Measurements from ENCODE around the gene CDKN3.
"Not testable (repeated sequence)": the region's sequence is repeated elsewhere in the genome, so short reads cannot be mapped to it uniquely, and the experiment has no call there.

The CDKN3 gene

DNA sequence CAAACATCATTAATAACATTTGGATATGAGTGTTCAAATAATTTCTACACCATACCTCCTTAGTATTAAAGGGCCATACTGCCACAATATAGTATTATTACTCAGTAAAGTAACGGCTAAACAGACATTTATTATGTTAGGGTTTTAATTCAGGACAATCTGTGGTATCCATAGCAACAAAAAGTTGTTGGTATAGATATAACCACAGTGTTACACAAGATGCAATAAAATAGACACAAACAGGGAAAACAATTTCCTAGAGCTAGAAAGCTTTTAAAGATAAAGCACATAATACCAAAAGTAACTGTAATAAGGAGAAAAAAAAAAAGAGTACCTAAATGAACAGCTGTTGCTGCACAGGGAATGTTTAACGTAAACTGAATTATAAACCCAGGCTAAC lies 28.3 kb downstream of the CDKN3 start:
- no peak for DNase-seq

DNA sequence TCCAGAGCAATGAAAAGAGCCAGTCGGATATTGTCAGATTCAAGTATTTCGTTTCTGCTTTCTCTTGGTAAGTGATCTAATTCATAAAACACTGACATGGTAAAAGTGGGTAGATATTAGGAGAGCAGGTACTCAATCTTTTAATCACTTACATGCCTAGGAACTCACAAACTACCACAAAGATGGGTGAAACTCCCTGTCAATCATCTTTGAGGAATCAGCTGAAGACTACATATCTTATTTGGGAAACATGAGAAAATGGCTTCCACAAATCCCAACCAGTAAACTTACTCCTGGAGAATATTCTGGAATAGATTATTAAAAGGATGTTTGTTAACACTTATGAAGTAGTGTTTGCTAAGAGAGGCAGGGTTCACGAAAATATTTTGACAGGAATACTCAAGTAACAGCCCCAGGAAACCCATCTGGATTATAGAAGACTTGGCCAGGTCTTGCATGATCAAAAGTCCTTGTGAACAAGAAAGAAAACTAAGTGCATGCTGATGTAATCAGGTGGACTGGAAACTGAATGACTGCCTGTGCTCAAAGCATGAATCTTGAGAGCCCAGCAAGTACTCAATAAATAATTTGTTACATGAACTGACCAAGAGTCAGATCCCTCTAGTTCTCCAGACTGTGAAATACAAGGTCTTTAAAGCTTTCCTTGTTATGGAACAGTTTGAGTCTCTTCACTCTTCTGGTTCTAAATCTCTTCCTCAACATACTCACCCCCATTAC lies 28.9 kb downstream of the CDKN3 start:
- DNase-seq: no peak

DNA sequence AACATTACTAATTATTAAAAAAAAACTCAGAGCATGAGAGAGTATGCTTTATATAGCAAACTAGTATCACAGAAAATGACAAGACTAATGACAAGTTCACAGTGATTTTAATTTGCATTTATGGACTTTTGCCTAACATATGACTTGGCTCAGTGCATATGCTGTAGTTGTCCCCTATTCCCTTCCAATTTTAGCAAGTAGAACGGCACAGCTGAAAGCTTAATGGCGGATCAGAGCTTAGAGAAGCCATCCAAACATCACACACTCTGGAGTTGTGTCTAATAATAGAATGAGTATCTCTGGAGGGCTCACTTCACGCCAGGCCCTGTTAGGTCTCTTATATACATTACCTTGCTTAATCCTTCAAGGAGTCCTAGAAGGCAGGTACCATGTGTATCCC lies 31.1 kb downstream of the CDKN3 start:
- DNase-seq: no peak

DNA sequence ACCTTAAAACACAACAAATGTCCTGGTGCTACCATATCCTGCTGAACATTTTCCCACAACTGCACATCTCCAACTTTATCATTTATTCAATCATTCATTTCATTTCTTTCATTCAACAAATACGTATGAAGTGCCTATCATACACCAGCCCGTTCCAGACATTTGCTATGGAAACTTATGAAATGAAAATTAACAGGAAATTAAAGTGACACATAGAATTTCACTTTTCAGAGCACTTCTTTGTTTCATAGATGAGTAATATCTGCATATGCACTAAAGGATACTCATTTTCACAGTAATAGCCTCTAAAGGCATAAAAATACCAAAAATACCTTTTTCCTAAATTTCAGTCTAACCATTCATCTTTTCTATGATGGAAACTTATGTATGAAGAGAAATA lies 31.7 kb downstream of the CDKN3 start:
- no peak for DNase-seq

DNA sequence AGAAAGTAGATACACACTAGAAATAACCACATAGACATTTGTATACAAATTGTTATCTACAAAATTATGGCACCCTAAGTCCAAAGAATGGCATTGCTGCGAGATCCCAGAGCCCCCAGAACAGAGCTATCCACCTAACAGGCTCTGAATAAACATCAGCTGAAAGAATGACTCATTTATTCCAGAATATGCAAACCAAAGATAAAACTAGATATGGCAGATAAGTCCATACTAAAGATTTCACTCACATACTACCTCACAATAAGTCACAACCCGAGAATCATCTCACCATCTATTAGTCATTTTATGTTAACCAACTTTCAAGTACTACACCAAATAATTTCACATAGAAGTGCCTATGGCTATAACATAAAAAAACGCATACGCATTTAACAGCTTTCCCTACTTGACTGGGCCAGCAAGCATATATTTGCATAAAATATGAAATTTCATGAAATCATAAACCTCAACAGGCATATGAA lies 38.7 kb downstream of the CDKN3 start:
- DNase-seq: no peak

DNA sequence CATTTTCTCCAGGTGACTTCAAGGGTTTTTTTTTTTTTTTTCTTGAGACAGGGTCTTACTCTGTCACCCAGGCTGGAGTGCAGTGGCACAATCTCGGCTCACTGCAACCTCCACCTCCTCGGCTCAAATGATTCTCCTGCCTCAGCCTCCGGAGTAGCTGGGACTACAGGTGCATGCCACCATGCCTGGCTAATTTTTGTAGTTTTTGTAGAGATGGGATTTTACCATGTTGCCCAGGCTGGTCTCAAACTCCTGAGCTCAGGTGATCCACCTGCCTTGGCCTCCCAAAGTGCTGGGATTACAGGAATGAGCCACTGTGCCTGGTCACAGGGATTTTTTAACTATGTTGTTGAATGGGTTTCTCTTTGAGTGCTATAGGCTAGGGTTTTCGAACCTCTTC lies 41.1 kb downstream of the CDKN3 start:
- not testable (repeated sequence) for DNase-seq

DNA sequence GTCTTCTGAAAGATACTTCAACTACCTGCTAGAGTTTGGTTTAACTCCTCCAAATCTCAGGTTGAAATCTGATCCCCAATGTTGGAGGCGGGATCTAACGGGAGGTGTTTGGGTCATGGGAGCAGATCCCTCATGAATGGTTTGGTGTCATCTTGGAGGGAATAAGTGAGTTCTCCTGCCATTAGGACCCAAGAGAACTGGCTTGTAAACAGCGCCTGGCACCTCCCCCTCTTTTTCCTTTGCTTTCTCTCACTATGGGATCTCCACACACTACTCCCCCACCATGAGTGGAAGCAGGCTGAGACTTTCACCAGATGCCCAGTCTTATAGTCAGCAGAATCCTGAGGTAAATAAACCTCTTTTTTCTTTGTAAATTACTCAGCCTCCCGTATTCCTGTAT lies 41.9 kb downstream of the CDKN3 start:
- no peak for DNase-seq

DNA sequence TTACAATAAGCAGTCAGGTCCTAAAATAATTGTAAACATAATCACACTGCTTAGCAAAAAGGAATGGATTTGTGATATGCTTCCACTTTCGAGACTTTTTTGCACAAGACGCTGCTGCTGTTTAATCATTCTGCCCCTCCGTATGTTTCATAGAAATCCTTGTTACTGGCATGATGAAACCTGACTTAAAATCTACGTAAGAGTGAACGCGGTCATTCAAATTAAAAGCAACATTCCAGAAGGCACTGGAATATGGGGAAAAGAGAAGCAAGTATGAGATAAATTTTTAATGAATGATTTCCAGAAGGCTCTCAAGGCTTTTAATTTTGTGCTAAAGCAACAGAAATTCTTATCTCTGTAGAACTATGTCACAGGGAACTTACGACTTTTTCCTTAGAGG lies 43.2 kb downstream of the CDKN3 start:
- no peak for DNase-seq

DNA sequence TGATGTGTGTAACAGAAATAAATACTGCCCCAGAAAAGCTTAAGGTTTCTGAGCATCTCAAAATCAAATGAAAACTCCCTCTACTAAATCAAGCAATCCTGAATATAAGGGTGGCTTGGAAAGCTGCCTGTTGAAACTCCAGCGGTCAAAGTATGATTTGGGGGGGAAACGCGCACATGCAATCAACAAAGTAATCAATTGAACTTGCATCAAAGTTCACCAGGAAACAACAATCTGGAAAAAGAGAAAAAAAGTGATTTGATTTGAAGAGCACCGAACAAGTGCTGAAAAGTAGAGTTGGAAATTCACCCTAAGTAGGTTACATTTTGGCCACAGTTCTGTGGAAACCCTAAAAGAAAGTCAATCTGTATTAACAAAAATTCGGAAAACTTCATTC lies 43.7 kb downstream of the CDKN3 start:
- DNase-seq: no peak

DNA sequence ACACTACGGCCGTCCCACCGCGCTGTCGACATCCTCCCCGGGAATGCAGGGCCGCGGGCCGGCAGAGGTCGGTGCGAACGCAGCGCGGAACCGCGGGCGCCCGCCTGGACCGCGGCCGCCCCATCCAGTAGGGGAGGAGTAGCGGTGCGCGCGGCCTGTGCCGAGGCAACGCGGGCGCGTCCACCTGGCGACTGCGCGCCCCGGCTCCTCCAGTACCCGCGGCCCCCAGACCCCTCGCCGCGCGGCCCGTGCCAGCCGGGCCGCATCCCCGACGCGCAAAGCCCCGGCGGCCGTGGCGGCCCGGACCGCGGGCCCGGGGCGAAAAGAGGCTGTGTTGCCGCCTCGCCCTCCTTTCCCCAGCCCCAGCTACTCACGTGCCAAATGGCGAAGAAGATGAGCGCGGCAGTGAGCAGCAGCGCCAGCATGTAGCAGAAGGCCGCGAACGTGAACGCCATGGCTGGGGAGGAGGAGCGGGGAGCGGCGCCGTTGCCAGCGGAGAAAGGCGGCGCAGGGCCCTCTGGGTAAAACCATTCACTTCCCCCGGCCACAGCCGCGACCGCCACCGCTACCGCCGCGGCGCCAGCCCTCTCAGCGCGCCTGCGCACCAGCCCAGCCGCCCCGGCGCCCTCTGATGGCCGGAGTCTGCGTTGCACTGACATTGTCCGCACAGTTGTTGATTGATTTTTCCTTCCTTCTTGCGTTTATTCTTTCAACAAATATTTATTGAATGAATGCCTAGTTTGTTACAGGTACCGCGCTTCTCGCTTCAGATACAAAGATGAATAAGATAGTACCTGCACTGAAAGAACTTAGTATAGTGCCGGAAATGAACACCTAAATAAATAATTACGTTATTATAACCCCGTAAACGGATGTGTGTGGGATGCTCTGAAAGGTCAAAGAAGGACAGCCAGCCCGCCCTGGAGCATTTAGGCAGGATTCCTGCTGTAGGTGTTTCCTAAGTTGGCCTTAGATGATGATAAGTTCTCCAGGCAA lies 44.4 kb downstream of the CDKN3 start, which contains the start of gene CNIH1:
CNIH1 (minus strand) TSS at position 502 of the 996 bp plus-strand sequence; CDS start at position 455, 47 bp downstream.
- DNase-seq: peak; percentile 89

DNA sequence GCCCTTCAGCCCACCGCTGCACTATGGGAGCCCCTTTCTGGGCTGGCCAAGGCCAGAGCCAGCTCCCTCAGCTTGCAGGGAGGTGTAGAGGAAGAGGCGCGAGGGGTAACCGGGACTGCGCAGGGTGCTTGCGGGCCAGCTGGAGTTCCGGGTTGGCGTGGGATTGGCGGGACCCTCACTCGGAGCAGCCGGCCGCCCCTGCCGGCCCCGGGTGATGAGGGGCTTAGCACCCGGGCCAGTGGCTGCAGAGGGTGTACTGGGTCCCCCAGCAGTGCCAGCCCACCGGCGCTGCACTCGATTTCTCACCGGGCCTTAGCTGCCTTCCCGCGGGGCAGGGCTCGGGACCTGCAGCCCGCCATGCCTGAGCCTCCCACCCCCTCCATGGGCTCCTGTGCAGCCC lies 46.2 kb downstream of the CDKN3 start:
- not testable (repeated sequence) for DNase-seq

DNA sequence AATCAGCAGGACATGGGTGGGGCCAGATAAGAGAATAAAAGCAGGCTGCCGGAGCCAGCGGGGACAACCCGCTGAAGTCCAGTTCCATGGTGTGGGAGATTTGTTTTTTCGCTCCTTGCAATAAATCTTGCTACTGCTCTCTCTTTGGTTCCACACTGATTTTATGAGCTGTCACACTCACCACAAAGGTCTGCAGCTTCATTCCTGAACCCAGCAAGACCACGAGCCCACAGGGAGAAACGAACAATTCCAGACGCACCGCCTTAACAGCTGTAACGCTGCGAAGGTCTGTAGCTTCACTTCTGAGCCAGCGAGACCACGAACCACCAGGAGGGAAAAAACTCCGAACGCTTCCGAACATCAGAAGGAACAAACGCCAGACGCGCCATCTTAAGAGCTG lies 47.2 kb downstream of the CDKN3 start:
- DNase-seq: no peak

DNA sequence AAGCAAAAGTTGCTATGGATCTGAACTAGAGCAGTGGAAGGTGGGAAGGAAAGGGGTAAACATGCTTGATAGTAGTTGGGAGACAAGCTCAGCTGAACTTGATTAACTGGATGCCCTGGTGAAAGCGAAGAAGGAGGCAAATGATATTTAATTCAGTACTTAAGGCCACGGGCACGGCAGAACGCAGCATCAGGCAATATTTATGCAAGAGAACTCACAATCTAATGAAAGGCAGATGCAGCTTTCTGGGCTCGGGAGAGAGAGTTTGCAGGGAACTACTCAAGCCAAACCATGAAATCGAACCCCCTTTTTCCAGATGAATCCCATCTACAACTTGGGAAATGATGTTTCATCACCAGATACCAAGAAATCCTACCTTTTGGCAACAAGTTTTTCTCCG lies 47.9 kb downstream of the CDKN3 start:
- DNase-seq: no peak

DNA sequence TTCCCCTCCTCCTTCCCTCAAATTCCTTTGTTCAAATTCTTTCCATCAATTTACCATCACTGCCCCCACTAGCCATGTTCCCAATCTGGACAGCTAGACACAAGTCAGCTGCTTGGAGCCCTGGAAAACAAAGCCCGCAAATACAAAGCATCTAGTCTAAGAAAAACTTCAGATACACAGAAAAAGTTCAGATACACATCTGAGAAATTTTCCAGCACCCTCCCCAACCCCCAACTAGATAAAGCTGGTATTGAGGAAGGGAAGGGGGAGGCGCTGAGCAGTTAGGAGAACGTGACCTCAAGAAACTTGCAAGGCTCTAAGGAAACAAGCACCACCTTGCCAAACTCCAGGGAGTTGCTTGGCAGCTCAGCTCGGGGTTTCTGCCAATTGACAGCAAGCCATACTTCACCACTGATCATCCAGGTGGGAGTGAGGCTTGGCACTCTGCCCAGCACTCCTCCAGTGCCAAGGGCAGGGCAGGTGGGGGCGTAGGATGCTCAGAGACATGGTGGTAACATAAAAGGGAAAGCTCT lies 49.4 kb downstream of the CDKN3 start:
- DNase-seq: no peak

DNA sequence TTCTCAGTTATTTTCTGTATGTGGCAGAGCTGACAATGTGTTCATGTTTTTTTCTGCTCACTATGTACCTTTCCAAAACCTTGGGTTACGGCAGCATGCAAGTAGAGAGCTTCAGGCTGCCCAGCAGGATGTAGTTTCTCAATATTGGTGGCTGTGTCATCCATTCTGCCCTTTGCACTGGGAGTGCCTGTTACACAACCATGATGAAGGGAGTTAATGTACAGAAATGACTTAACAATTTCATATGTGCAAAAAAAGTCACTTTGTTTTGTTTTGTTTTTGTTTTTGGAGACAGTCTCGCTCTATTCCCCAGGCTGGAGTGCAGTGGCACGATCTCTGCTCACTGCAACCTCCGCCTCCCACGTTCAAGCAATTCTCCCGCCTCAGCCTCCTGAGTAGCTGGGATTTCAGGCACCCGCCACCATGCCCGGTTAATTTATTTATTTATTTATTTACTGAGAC lies 50.5 kb downstream of the CDKN3 start:
- peak; percentile 49 for DNase-seq

DNA sequence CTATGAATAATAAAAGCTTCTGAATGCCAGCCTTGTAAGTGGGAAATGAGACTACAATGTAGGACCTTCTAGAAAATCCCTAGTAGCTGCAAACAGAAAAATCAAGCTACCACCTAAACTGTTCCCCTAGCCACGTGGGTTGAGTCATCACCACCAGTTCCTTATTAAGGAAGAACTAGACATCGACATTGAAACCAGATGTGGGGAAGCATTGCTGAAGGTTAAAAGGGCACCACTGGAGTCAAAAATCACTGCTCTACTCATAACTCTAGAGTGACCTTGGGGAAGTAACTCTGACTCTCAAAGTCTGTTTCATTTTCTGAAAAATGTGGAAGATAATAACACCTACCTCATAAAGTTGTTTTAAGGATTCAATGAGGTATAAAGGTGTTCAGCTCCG lies 53.7 kb downstream of the CDKN3 start:
- DNase-seq: peak; percentile 43

DNA sequence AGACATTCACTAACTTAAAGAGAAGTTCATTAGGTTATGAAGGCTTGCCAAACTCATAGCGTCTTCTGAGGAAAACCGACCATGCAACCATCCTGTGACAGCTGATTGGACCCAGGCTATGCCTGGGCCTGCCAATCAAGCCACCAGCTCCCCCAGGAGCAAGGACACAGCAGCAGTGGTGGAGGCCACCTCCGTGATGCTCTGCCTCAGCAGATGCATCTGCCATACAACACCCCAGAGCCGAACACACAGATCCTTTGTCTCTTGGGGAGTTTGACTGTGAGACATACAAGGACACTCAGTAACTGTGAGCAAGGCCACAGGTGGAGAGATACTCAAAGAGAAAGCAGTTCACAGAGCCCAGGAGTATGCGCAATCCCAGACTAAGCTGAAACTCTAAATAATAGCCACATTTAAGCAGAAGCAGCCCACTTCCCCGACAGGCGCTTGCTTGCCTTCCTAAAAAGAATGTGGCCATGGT lies 54.4 kb downstream of the CDKN3 start:
- DNase-seq: no peak

DNA sequence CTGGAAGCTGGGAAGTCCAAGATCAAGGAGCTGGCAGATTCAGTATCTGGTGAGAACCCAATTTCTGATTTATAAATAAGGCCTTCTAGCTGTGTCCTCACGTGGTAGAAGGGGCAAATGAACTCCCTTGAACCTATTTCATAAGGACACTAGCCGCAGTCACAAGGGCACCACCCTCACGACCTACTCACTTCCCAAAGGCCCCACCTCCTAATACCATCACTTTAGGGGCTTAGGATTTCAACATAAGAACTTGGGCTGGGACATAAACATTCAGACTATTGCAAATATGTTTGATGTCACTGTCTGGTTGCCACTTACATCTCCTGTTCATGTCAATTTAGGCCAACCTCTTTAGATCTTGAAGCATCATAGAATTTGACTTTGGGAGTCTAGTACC lies 55.2 kb downstream of the CDKN3 start:
- no peak for DNase-seq

DNA sequence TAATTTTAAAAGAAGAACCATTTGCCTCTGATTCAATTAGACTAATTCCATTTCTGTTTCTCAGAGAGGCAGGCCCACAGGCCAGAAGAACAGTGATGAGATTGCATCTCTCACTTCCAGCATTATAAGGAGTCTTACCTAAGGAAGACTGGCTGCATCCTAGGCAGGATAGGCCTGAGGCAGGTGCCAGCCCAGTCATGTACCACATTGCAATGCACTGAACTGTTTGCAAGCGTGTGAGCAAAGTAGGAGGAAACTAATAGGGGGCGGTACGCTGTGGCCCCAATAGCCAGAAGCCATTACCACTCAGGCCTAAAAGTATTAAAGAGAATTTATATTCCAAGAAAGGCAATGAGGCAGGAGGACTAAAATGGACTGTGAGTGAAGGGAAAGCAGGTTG lies 56.4 kb downstream of the CDKN3 start:
- DNase-seq: no peak

DNA sequence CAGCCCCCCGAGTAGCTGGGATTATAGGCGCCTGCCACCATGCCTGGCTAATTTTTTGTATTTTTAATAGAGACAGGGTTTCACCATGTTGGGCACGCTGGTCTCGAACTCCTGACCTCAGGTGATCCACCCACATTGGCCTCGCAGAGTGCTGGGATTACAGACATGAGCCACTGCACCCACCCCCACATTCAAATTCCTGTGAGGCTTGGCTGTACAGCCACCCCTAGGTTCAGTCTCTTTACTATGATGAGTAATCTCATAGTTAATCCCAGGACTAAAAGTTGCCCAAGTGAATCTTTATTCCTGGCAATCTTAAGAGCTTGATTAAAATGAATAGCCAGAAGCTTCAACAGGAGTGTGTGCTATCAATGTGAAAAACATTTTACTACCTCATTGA lies 57.2 kb downstream of the CDKN3 start:
- DNase-seq: not testable (repeated sequence)

DNA sequence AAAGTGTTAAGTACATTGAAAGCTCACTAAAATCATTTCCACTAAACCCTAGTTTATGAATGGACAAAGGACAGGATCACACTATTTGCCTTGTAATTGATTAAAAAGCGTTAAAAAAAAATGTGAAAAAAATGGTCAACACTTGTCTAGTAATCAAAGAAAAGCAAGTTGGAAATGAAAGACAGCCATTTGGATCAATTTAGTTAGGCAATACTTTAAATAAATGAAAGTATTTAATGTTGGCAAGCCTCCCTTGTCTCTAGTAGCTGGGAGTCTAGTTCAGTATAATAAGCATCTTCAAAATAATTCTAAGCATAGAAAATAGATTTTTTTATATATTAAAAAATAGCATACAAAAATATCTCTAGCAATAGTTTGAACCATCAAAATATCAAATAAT lies 58.6 kb downstream of the CDKN3 start:
- DNase-seq: no peak

DNA sequence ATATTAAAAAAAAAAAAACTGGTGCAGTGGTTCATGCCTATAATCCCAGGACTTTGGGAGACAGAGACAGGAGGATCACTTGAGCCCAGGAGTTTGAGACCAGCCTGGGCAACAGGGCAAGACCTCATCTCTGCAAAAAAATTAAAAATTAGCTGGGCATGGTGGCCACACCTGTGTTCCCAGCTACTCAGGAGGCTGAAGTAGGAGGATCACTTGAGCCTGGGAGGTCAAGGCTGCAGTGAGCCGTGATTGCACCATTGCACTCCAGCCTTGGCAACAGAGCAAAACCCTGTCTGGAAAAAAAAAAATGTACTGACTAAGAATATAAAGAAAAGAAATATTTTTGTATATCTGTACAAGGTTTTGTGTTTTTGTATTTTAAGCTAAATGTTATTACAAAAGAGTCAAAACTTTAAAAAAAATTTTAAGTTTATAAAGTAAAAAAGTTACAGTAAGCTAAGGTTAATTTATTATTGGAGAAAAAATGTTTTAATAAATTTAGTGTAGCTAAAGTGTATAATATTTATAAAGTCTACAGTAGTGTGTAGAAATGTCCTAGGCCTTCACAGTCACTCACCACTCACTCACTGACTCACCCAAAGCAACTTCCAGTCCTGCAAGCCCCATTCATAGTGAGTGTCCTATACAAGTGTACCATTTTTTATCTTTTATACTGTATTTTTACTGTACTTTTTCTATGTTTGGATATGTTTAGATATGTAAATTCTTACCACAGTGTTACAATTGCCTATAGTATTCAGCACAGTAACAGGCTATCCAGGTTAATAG lies 60.2 kb downstream of the CDKN3 start:
- not testable (repeated sequence) for DNase-seq

Data from CD4-positive, alpha-beta T cell treated with Interferon gamma for 1 hour (primary cell).